HepG2 (cell line): ENCODE data around the gene RRAGB. TPM values are rescaled to one million over a fixed set of nuclear protein-coding genes. Genes with fewer than 3 reads are reported as not detected.
A peak's percentile ranks its signal among the peaks of the same experiment; 100 is the strongest.
"Not testable (repeated sequence)": the region's sequence is repeated elsewhere in the genome, so short reads cannot be mapped to it uniquely, and the experiment has no call there.

Experiments
- ATAC-seq: fragments of 200-7000 bp; cut with Tn5 transposase; 3 replicates; pipeline ENCODE4 v1.9.1; 2020; ENCODE audit warnings: mild to moderate bottlenecking, moderate library complexity
- BruUV-seq: library from RNA; stranded (reverse); fragments of 400-500 nt; replicated peaks from 2 replicates; lab custom pipeline; 2021; lab: Mats Ljungman, UMichigan
- CTCF ChIA-PET: fragments of 300-600 bp; formaldehyde crosslinking; extraction: SDS; loops from one replicate; lab custom pipeline; 2021; ENCODE audit warnings: low total read pairs, inconsistent platforms, low intra/inter-chr PET ratio; lab: Yijun Ruan, JAX
- POLR2A ChIA-PET: fragments of 350-600 bp; sonication (Branson Sonifier 250); formaldehyde crosslinking; loops from one replicate; lab custom pipeline; 2020; ENCODE audit warnings: antibody characterized with exemption, inconsistent platforms; lab: Yijun Ruan, JAX
- DNase-seq: peaks from one replicate; pipeline ENCODE4 v3.0.0-alpha.2; 2015; ENCODE audit warnings: low spot score
- FAIRE-seq: peaks from 3 replicates; lab custom pipeline; 2011; peaks lifted over from hg19 to GRCh38; lab: Jason Lieb, UNC
- H2AFZ ChIP-seq: one replicate; pipeline ENCODE4 v1.6.1; 2011; ENCODE audit warnings: low read length, inconsistent platforms
- H3K27ac ChIP-seq: fragments of 300-600 bp; 3 replicates; pipeline ENCODE4 v1.8.0; 2011; ENCODE audit warnings: mixed run types, mild to moderate bottlenecking, mixed read lengths, low read length, inconsistent platforms; ENCODE audit not compliant: insufficient read depth; ENCODE audit errors: extremely low read length
- H3K27me3 ChIP-seq, 2 experiments: fragments of 200-600 bp in 1 of 2; 2 replicates in 1 of 2; 3 replicates in 1 of 2; pipeline versions ENCODE4 v1.6.0 to v1.8.0; 2011; ENCODE audit warnings: low read length in 2 of 2, mild to moderate bottlenecking in 2 of 2, moderate library complexity in 2 of 2, inconsistent platforms in 1 of 2; ENCODE audit not compliant: insufficient read depth in 2 of 2, control insufficient read depth in 1 of 2
- H3K36me3 ChIP-seq, 2 experiments: fragments of 200-600 bp in 1 of 2; replicated peaks in 1 of 2; 2 replicates in 1 of 2; 3 replicates in 1 of 2; pipeline versions ENCODE4 v1.5.1 to v1.8.0; 2011; ENCODE audit warnings: low read length in 2 of 2, inconsistent platforms in 1 of 2; ENCODE audit not compliant: insufficient read depth in 2 of 2, control insufficient read depth in 1 of 2
- H3K4me1 ChIP-seq: 2 replicates; pipeline ENCODE4 v1.5.1; 2012; ENCODE audit warnings: low read length, inconsistent platforms; ENCODE audit not compliant: insufficient read depth
- H3K4me2 ChIP-seq: 2 replicates; pipeline ENCODE4 v1.6.0; 2011; ENCODE audit warnings: low read depth, low read length, inconsistent platforms
- H3K4me3 ChIP-seq, 3 experiments: fragments of 200-600 bp in 1 of 3; sonication (generic), shearing (Covaris generic) in 1 of 3; replicated peaks in 1 of 3; 2 replicates each; pipeline ENCODE4 v1.5.1; 2011 to 2016; ENCODE audit warnings: low read length in 3 of 3, inconsistent platforms in 2 of 3, low read depth in 2 of 3, mild to moderate bottlenecking in 2 of 3, control low read depth in 1 of 3, mixed read lengths in 1 of 3; ENCODE audit not compliant: insufficient read depth in 1 of 3
- H3K79me2 ChIP-seq: one replicate; pipeline ENCODE4 v1.6.1; 2011; ENCODE audit warnings: low read length, inconsistent platforms; ENCODE audit not compliant: insufficient read depth
- H3K9ac ChIP-seq: 2 replicates; pipeline ENCODE4 v1.6.0; 2011; ENCODE audit warnings: mild to moderate bottlenecking, low read depth, low read length, inconsistent platforms; ENCODE audit not compliant: insufficient read depth
- H3K9me3 ChIP-seq: 2 replicates; pipeline ENCODE4 v1.5.1; 2012; ENCODE audit warnings: mild to moderate bottlenecking, low read length
- H4K20me1 ChIP-seq: 2 replicates; pipeline ENCODE4 v1.6.0; 2011; ENCODE audit warnings: inconsistent platforms, mild to moderate bottlenecking, low read length, moderate library complexity; ENCODE audit not compliant: insufficient read depth
- ATF7 ChIP-seq, 2 experiments: fragments of 450-650 bp in 1 of 2; sonication (generic) in 1 of 2; formaldehyde crosslinking in 1 of 2; IDR thresholded peaks; 2 replicates each; pipeline versions ENCODE4 v1.4.0 to v1.6.1; 2016 to 2020; ENCODE audit warnings: antibody characterized with exemption in 1 of 2, mild to moderate bottlenecking in 1 of 2, missing genetic modification reagents in 1 of 2
- FOXA1 ChIP-seq, 2 experiments: fragments of 450-650 bp in 1 of 2; sonication (generic) in 1 of 2; formaldehyde crosslinking in 1 of 2; IDR thresholded peaks; 2 replicates each; pipeline versions ENCODE4 v1.4.0 to v1.6.1; 2016 to 2020; ENCODE audit warnings: missing genetic modification reagents in 1 of 2
- SP5 ChIP-seq: IDR thresholded peaks from 2 replicates; pipeline ENCODE4 v1.6.1; 2016; ENCODE audit warnings: low read depth, borderline replicate concordance
- ZNF264 ChIP-seq: sonication (generic); formaldehyde crosslinking; IDR thresholded peaks from 2 replicates; pipeline ENCODE4 v1.4.0; 2020; ENCODE audit warnings: missing genetic modification reagents
- WGBS: methylation state at CpG from one replicate; pipeline ENCODE4 v1.1.6; 2017; ENCODE audit warnings: low lambda C conversion rate; 5-methylcytosine and 5-hydroxymethylcytosine counted together
- in situ Hi-C: cut with HindIII; loops from 2 replicates; pipeline ENCODE4 v1.10.0; 2017; ENCODE audit warnings: low pct_unique_long_range_greater_than_20kb; ENCODE audit not compliant: extremely low pct_ligation_motif_present
- intact Hi-C: fragments of 100-400 bp; cut with micrococcal nuclease; formaldehyde crosslinking; loops from one replicate; pipeline ENCODE4 v1.10.0; 2022; ENCODE audit not compliant: unreplicated experiment
- polyA plus RNA-seq, 8 experiments: library from polyadenylated mRNA; depleted of rRNA in 3 of 8; stranded (reverse) in 7 of 8; unstranded in 1 of 8; fragments of >200 nt; fragmentation: Illumina TruSeq in 4 of 8; extraction: Trizol in 4 of 8; gene quantifications; 2 replicates each; pipeline versions ENCODE4 v1.2.1 to v1.2.3, GENCODE V29; 2011 to 2016; ENCODE audit warnings: low read depth in 4 of 8, missing spikeins in 1 of 8, mixed read lengths in 1 of 8; ENCODE audit not compliant: insufficient read depth in 1 of 8
- total RNA-seq, 5 experiments: library from RNA; depleted of rRNA; stranded (reverse); fragments of >200 nt; fragmentation: Illumina TruSeq; extraction: Trizol; gene quantifications; 2 replicates each; pipeline ENCODE4 v1.2.3, GENCODE V29; 2016; ENCODE audit warnings: low read depth in 1 of 5

RRAGB gene
- total and polyA plus RNA-seq, 2 of the 13 experiments (the other 11 are each of a cell fraction or from before 2014, with no cell fraction given): 12.2 to 19.9 TPM

- no peak for FAIRE-seq
- no TSS peak for BruUV-seq
- 0% methylated on average over 1 of the region's 1 CpG for WGBS
- no peak overlapping the region for H3K27ac ChIP-seq
- H3K79me2 ChIP-seq: no peaks in the 10 kb centered on the region
- no peaks in the 10 kb centered on the region for H3K27me3 ChIP-seq
- intact Hi-C loops: no loop called here
- no peak for ATAC-seq
- no peak overlapping the region for H2AFZ ChIP-seq
- no peaks in the 10 kb centered on the region for H3K9me3 ChIP-seq
- no peak overlapping the region for H3K9ac ChIP-seq
- H3K4me3 ChIP-seq: no peak overlapping the region
- no peak for DNase-seq
- H3K4me2 ChIP-seq: no peak overlapping the region
- in situ Hi-C loops: no loop called here
- ChIA-PET CTCF (no interaction called here), POLR2A (no interaction called here)
- no peaks in the 10 kb centered on the region for H3K4me1 ChIP-seq
- no peaks in the 10 kb centered on the region for H3K36me3 ChIP-seq
- no peaks in the 10 kb centered on the region for H4K20me1 ChIP-seq
- peak; percentile 80 for TF ChIP-seq ATF7 (IDR thresholded peaks at IDR 0.05)
- no peak for TF ChIP-seq ATF7 (CRISPR knock-in tag; IDR thresholded peaks at IDR 0.05)
- no peak for TF ChIP-seq ZNF264 (CRISPR knock-in tag)
Measured at GRCh38 chrX:55668084-55668483, 49.5 kb upstream of the RRAGB start.

- H3K36me3 ChIP-seq; FAIRE-seq; intact Hi-C loops; H3K27me3 ChIP-seq; H3K9ac ChIP-seq; in situ Hi-C loops; H3K9me3 ChIP-seq; BruUV-seq; H3K27ac ChIP-seq; H4K20me1 ChIP-seq; CTCF ChIA-PET; H2AFZ ChIP-seq; H3K4me1 ChIP-seq; H3K79me2 ChIP-seq; H3K4me3 ChIP-seq; POLR2A ChIA-PET; TF ChIP-seq FOXA1 (IDR thresholded peaks at IDR 0.05): not testable (repeated sequence)
- TF ChIP-seq SP5 (CRISPR knock-in tag): 0 out of 2 replicates have a peak, but pooled peaks have one; percentile 26
- TF ChIP-seq FOXA1 (CRISPR knock-in tag; IDR thresholded peaks at IDR 0.05): 0 out of 2 replicates have a peak, but pooled peaks have one; percentile 13
- no CpG with 5 or more reads among the region's 10 CpGs for WGBS
- ATAC-seq (peak; percentile 79), DNase-seq (peak; percentile 35)
- peak overlapping the region; percentile 36; the same call in 1 of the 2 replicates for H3K4me2 ChIP-seq
Measured at GRCh38 chrX:55688579-55688978, 29.0 kb upstream of the RRAGB start.
